Activated CD8-positive, alpha-beta memory T cell treated with anti-CD3 and anti-CD28 coated beads for 36 hours (primary cell): ENCODE measurements around the gene AFP. TPM values are rescaled to one million over a fixed set of nuclear protein-coding genes. Genes with fewer than 3 reads are reported as not detected.

Experiments
- CTCF ChIA-PET: fragments of 350-600 bp; sonication (Branson Sonifier 250); formaldehyde crosslinking; loops from one replicate; lab custom pipeline; 2021; ENCODE audit warnings: antibody characterized with exemption; lab: Charles Lee
- POLR2A ChIA-PET: fragments of 350-600 bp; sonication (Branson Sonifier 250); formaldehyde crosslinking; loops from one replicate; lab custom pipeline; 2021; ENCODE audit warnings: antibody characterized with exemption; lab: Charles Lee
- total RNA-seq, 2 experiments: library from RNA; stranded (reverse); gene quantifications; one replicate each; pipeline ENCODE4 v1.2.3, GENCODE V29; 2021

The AFP gene
- total RNA-seq, 2 experiments from 2014 or later: not detected

DNA sequence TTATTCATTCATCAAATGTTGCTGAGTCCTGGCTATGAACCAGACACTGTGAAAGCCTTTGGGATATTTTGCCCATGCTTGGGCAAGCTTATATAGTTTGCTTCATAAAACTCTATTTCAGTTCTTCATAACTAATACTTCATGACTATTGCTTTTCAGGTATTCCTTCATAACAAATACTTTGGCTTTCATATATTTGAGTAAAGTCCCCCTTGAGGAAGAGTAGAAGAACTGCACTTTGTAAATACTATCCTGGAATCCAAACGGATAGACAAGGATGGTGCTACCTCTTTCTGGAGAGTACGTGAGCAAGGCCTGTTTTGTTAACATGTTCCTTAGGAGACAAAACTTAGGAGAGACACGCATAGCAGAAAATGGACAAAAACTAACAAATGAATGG, 1.7 kb upstream of the AFP start:
- CTCF ChIA-PET: no interaction called here
- POLR2A ChIA-PET: no interaction called here

DNA sequence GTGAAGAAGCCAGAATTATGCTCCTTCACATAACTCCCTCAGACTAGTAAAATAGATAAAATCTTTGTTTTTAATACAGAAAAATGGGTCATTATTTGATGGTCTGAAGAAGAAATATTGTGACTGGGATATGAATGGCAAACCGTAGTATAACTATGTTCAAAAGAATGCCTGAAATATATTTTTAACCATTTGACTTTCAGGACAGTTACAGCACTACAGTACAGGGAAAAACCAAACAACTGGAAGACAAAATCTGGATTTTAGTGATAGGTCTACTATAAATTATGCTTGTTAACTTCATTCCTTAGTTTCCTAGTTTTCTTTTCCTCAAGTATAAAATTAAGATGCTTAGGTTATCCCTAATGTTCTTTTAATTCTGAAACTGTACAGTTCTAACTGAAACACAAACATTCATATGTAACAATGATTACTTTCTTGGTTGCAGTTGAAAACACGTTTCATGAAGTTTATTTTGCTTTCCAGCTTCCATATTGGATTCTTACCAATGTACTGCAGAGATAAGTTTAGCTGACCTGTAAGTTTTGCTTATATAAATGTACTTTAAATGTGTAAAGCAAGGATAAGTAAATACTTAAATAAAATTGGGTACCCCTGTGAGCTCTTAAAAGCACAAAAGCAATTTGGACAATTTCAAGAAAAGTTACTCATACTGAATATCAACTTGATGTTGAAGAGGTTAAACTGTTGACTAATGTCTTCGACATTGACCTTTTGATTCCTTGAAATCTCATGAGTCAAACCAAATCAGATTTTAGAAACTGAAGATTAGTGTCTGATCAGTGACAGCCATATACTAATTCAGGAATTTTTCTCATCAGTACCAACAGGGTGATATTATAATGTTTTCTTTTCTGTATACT, 895 bp downstream of the AFP start:
- POLR2A ChIA-PET: no interaction called here
- CTCF ChIA-PET: no interaction called here

- ChIA-PET CTCF (no interaction called here), POLR2A (no interaction called here)
These were observed 1.5 kb downstream of the AFP start for GRCh38 chr4:73437558-73437956.

DNA sequence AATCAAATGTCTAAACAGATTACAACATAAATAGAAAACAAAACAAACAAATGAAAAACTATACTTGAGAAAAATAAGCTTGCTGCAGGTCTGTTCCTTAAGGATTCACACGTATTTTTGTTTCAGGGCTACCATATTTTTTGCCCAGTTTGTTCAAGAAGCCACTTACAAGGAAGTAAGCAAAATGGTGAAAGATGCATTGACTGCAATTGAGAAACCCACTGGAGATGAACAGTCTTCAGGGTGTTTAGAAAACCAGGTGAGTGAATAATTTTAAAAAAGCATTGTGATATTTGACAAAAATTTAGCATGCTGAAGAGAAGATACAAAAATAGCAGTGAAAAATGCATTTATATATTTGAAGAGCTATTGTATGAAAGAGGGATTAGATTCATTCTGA, 2.0 kb downstream of the AFP start:
- CTCF ChIA-PET: no interaction called here
- POLR2A ChIA-PET: no interaction called here

- CTCF ChIA-PET: no interaction called here
- POLR2A ChIA-PET: no interaction called here
These were observed 2.7 kb downstream of the AFP start for GRCh38 chr4:73438582-73439215.

GRCh38 chr4:73439445-73439844, 3.4 kb downstream of the AFP start:
- ChIA-PET POLR2A (no interaction called here), CTCF (no interaction called here)

DNA sequence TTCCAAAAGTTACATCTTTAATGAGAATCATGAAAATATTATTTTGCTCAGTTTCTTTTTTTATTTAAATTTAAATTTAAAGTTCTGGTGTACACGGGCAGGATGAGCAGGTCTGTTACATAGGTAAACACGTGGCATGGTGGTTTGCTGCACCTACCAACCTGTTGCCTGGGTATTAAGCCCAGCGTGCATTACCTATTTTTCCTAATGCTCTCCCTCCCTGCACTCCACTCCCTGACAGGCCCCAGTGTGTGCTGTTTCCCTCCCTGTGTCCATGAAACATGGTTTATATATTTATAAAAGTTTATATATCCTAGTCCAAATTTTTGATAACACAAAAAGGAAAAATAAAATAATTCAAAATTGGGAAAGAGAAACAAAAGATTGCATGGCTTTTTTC, 4.0 kb downstream of the AFP start:
- CTCF ChIA-PET: no interaction called here
- POLR2A ChIA-PET: no interaction called here

GRCh38 chr4:73440653-73441052, 4.6 kb downstream of the AFP start:
- CTCF ChIA-PET: no interaction called here
- POLR2A ChIA-PET: no interaction called here

- POLR2A ChIA-PET: no interaction called here
- CTCF ChIA-PET: no interaction called here
These were observed 6.3 kb downstream of the AFP start for GRCh38 chr4:73442275-73442674.

GRCh38 chr4:73443224-73443623, 7.2 kb downstream of the AFP start:
- CTCF ChIA-PET: no interaction called here
- POLR2A ChIA-PET: no interaction called here

- CTCF ChIA-PET: interaction anchor here (1.1 kb wide), 1 partner anchor 185 kb away, joined by 3 read pairs; no protein-coding TSS in a partner anchor
- POLR2A ChIA-PET: no interaction called here
These were observed 9.6 kb downstream of the AFP start for GRCh38 chr4:73445383-73446335.

GRCh38 chr4:73446336-73446938, 10.4 kb downstream of the AFP start:
- CTCF ChIA-PET: interaction anchor here (1.1 kb wide), 1 partner anchor 186 kb away, joined by 3 read pairs; no protein-coding TSS in a partner anchor
- POLR2A ChIA-PET: no interaction called here

DNA sequence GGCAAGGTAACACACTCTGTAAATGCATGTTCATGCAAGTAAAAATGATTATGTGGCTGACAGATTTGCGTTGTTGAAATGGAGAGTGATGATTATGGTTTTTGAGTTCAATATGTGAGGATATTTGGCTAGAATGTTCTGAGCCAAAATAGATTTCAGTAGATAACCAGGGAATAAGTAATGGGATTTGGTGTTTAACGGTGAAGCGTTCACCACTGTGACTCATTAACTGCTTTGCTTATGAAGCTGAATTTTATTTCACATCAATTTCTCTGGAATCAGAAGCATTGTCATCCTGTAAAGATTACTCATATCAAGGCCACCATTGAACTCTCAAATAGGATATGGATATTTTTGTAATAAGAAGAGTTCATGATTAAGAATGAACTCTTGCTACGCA, 11.7 kb downstream of the AFP start:
- ChIA-PET POLR2A (no interaction called here), CTCF (no interaction called here)

- CTCF ChIA-PET: no interaction called here
These were observed 12.6 kb downstream of the AFP start for GRCh38 chr4:73448448-73449203.

DNA sequence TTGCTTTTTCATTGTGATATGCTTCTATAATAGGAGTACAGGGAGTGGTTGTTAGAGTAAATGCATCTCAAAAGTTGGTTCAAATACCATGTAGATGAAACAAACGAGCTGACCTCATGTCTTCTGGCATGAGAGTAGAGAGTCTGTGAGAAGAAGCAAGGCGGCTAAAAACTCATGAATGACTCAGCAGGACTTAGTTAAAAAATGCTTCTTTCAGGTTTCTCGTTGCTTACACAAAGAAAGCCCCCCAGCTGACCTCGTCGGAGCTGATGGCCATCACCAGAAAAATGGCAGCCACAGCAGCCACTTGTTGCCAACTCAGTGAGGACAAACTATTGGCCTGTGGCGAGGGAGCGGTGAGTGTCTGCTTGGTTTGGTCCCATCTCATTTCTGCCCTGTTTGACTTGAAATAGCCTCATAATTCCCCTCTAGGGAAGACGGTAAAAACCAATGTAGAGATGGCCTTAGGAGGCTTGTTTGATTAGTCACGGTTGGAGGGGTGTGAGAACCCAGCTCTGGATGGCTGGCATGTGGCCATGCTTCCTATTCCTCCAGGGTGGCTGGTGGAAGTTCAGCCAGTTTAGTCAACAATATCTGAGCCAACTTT, 14.5 kb downstream of the AFP start:
- ChIA-PET POLR2A (no interaction called here), CTCF (no interaction called here)

More at GRCh38 chr4:73448448-73449203, 12.6 kb downstream of the AFP start:
- POLR2A ChIA-PET: no interaction called here

- ChIA-PET CTCF (no interaction called here), POLR2A (no interaction called here)
These were observed 15.4 kb downstream of the AFP start for GRCh38 chr4:73451404-73451803.

- ChIA-PET CTCF (no interaction called here), POLR2A (no interaction called here)
These were observed 16.1 kb downstream of the AFP start for GRCh38 chr4:73451981-73452747.
